ENCODE data around the gene SCYGR2. TPM values are rescaled to one million over a fixed set of nuclear protein-coding genes. Genes with fewer than 3 reads are reported as not detected.
"Not testable (repeated sequence)": the region's sequence is repeated elsewhere in the genome, so short reads cannot be mapped to it uniquely, and the experiment has no call there.

Gene SCYGR2
- total RNA-seq = not detected
- polyA plus RNA-seq (2013, experiment 1 of 2) = not detected
- polyA plus RNA-seq (2013, experiment 2 of 2) = not detected
- long read RNA-seq, experiment 1 = 0 reads
- long read RNA-seq, experiment 2 = 0 reads
- long read RNA-seq, experiment 3 = 0 reads
- long read RNA-seq, experiment 4 = 0 reads

GRCh38 chr2:227598835-227599503 lies at the start of gene SCYGR2:
Gene SCYGR2, plus strand, starts transcription at chr2:227598893. Its CDS starts 0 bp downstream, at chr2:227598893.
- H3K36me3 Mint-ChIP-seq (ENCODE audit: low read depth); DNase-seq; H3K9me3 Mint-ChIP-seq; H3K27me3 ChIP-seq (ENCODE audit: control insufficient read depth, insufficient read depth, low read length, poor library complexity, severe bottlenecking); H3K4me3 ChIP-seq (ENCODE audit: low read length); H3K4me1 Mint-ChIP-seq; H3K4me1 ChIP-seq (ENCODE audit: control insufficient read depth, insufficient read depth, low read length); H3K27ac ChIP-seq (ENCODE audit: low read depth, low read length); H3K27me3 Mint-ChIP-seq (ENCODE audit: insufficient read depth); H3K9me3 ChIP-seq (ENCODE audit: control insufficient read depth, low read length); H3K4me3 Mint-ChIP-seq; H3K36me3 ChIP-seq (ENCODE audit: control insufficient read depth, insufficient read depth, low read length); H3K9ac ChIP-seq (ENCODE audit: extremely low read depth, low read length, poor library complexity, severe bottlenecking): not testable (repeated sequence)
- peak within 1 kb of the TSS; percentile 79 for H3K27ac Mint-ChIP-seq
- WGBS, 2 experiments (ENCODE audit: insufficient coverage in 1 of 2, insufficient read length in 1 of 2) = 89 to 94% methylated on average over 1 to 13 of the region's 16 CpGs

GRCh38 chr2:227551836-227552235 lies 46.9 kb upstream of the SCYGR2 start:
- Histone ChIP-seq H3K27me3 (ENCODE audit: control insufficient read depth, insufficient read depth, low read length, poor library complexity, severe bottlenecking) (no peaks in the 10 kb centered on the region), H3K9me3 (ENCODE audit: control insufficient read depth, low read length) (peaks cover 10% of the 10 kb centered on the region), H3K27ac (ENCODE audit: low read depth, low read length) (no peak overlapping the region), H3K36me3 (ENCODE audit: control insufficient read depth, insufficient read depth, low read length) (peaks cover 84% of the 10 kb centered on the region), H3K4me3 (ENCODE audit: low read length) (no peak overlapping the region), H3K9ac (ENCODE audit: extremely low read depth, low read length, poor library complexity, severe bottlenecking) (no peak overlapping the region), H3K4me1 (ENCODE audit: control insufficient read depth, insufficient read depth, low read length) (no peaks in the 10 kb centered on the region)
- H3K4me1 Mint-ChIP-seq = no peaks in the 10 kb centered on the region
- H3K4me3 Mint-ChIP-seq = no peak overlapping the region
- no peak for DNase-seq
- TF ChIP-seq CTCF (conservative IDR thresholded peaks at IDR 0.05) = no peak
- WGBS, 2 experiments (ENCODE audit: insufficient coverage in 1 of 2, insufficient read length in 1 of 2) = 97 to 100% methylated on average over 2 to 3 of the region's 3 CpGs
- no peak overlapping the region for H3K27ac Mint-ChIP-seq
- peaks cover 42% of the 10 kb centered on the region for H3K36me3 Mint-ChIP-seq (ENCODE audit: low read depth)
- H3K9me3 Mint-ChIP-seq = peaks cover 3% of the 10 kb centered on the region
- H3K27me3 Mint-ChIP-seq (ENCODE audit: insufficient read depth) = no peaks in the 10 kb centered on the region

GRCh38 chr2:227562581-227562980 lies 36.1 kb upstream of the SCYGR2 start:
- H3K27ac Mint-ChIP-seq = no peak overlapping the region
- H3K27me3 ChIP-seq (ENCODE audit: control insufficient read depth, insufficient read depth, low read length, poor library complexity, severe bottlenecking) = no peaks in the 10 kb centered on the region
- no peaks in the 10 kb centered on the region for H3K9me3 Mint-ChIP-seq

More at GRCh38 chr2:227562581-227562980, 36.1 kb upstream of the SCYGR2 start:
- Histone ChIP-seq H3K36me3 (ENCODE audit: control insufficient read depth, insufficient read depth, low read length) (peaks cover 15% of the 10 kb centered on the region), H3K4me1 (ENCODE audit: control insufficient read depth, insufficient read depth, low read length) (no peaks in the 10 kb centered on the region), H3K4me3 (ENCODE audit: low read length) (no peak overlapping the region), H3K27ac (ENCODE audit: low read depth, low read length) (no peak overlapping the region), H3K9me3 (ENCODE audit: control insufficient read depth, low read length) (no peaks in the 10 kb centered on the region), H3K9ac (ENCODE audit: extremely low read depth, low read length, poor library complexity, severe bottlenecking) (no peak overlapping the region)
- Mint-ChIP-seq H3K36me3 (ENCODE audit: low read depth) (peaks cover 3% of the 10 kb centered on the region), H3K4me3 (no peak overlapping the region), H3K4me1 (no peaks in the 10 kb centered on the region), H3K27me3 (ENCODE audit: insufficient read depth) (no peaks in the 10 kb centered on the region)
- DNase-seq = no peak
- TF ChIP-seq CTCF (conservative IDR thresholded peaks at IDR 0.05) = no peak

All from endodermal cell (in vitro differentiated cells).